Bronchial epithelial cell (primary cell): ENCODE measurements around the gene TUG1. TPM values are rescaled to one million over a fixed set of nuclear protein-coding genes. Genes with fewer than 3 reads are reported as not detected.

ENCODE experiments used
- DNase-seq: peaks from one replicate; pipeline ENCODE4 v3.0.0-alpha.2; 2010; ENCODE audit warnings: low read depth
- FAIRE-seq: peaks from 2 replicates; lab custom pipeline; 2011; peaks lifted over from hg19 to GRCh38; lab: Jason Lieb, UNC
- H3K27me3 ChIP-seq: 2 replicates; pipeline ENCODE4 v1.5.1; 2011; ENCODE audit warnings: low read length; ENCODE audit not compliant: control insufficient read depth, insufficient read depth
- H3K36me3 ChIP-seq: 2 replicates; pipeline ENCODE4 v1.5.1; 2011; ENCODE audit warnings: low read length; ENCODE audit not compliant: control insufficient read depth, insufficient read depth
- H3K4me3 ChIP-seq: 2 replicates; pipeline ENCODE4 v1.5.1; 2011; ENCODE audit warnings: mild to moderate bottlenecking, low read depth, low read length, control low read depth
- CTCF ChIP-seq: IDR thresholded peaks from 2 replicates; pipeline ENCODE4 v1.5.1; 2011; ENCODE audit warnings: mild to moderate bottlenecking, moderate library complexity, low read length, control low read depth, inconsistent platforms; ENCODE audit not compliant: insufficient read depth, severe bottlenecking
- total RNA-seq: library from RNA; depleted of rRNA; stranded (reverse); fragments of >200 nt; gene quantifications from 2 replicates; pipeline ENCODE4 v1.2.1, GENCODE V29; 2014

Gene TUG1
- total RNA-seq, 1 donor from 2014 or later = 24.5 TPM

GRCh38 chr22:30932661-30933060, 36.4 kb upstream of the TUG1 start:
- no peak for TF ChIP-seq CTCF
- DNase-seq (no peak), FAIRE-seq (no peak)
- Histone ChIP-seq H3K36me3 (peaks cover 44% of the 10 kb centered on the region), H3K27me3 (no peaks in the 10 kb centered on the region), H3K4me3 (no peak overlapping the region)

- Histone ChIP-seq H3K27me3 (no peaks in the 10 kb centered on the region), H3K4me3 (no peak overlapping the region), H3K36me3 (peaks cover 48% of the 10 kb centered on the region)
- FAIRE-seq (no peak), DNase-seq (no peak)
- TF ChIP-seq CTCF = no peak
Measured at GRCh38 chr22:30933457-30933856, 35.6 kb upstream of the TUG1 start.

DNA sequence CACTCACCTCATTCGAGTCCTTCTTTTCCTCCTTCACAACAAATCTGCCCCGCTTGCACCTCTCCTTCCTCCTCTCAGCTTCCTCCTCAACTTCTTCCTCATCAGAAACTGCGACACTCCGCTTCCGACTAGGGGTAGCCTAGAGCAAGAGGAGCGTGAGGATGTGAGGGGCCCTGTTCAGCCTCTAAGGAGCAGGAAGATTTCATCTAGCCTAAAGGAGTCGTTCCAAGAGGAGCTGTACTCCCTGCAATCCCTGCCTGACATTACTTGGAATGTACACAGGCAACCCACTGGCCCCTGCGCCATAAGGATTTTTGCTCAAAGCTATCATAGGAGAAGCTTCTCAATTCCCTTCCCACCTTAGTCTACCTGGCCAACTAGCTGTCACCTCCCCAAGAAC, 35.0 kb upstream of the TUG1 start:
- Histone ChIP-seq H3K4me3 (no peak overlapping the region), H3K27me3 (no peaks in the 10 kb centered on the region), H3K36me3 (peaks cover 48% of the 10 kb centered on the region)
- DNase-seq (no peak), FAIRE-seq (peak; percentile 18)
- no peak for TF ChIP-seq CTCF

- FAIRE-seq (peak; percentile 85), DNase-seq (no peak)
- TF ChIP-seq CTCF = no peak
- Histone ChIP-seq H3K27me3 (no peaks in the 10 kb centered on the region), H3K4me3 (no peak overlapping the region), H3K36me3 (peaks cover 48% of the 10 kb centered on the region)
Measured at GRCh38 chr22:30940685-30941362, 28.2 kb upstream of the TUG1 start.

DNA sequence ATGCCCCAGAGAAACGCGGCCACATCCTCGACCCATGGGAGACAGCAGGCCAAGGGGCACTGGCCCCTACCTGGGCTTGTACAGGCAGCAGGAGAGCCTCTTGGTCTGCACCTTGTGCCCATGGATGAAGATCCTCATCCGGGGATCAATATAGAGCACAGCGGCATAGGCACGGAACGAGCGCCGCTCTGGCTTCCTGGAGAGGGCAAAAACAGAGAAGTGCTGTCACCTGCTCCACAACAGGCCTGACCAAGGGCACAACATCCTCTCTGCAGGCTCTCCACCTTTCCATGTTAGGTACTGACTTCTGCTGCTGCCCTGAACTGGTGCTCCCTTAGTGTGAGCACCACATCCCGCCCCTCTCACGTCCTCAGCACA, 27.7 kb upstream of the TUG1 start:
- no peak for FAIRE-seq

More for the DNA sequence above, 27.7 kb upstream of the TUG1 start:
- no peak for TF ChIP-seq CTCF
- no peak for DNase-seq
- Histone ChIP-seq H3K36me3 (peaks cover 47% of the 10 kb centered on the region), H3K4me3 (no peak overlapping the region), H3K27me3 (no peaks in the 10 kb centered on the region)
